SKM-1 treated with dmso at 0.1 percent for 144 hours (cell line): ENCODE data around the gene CFAP45.

Experiments
- DNase-seq: peaks from one replicate; lab custom pipeline; 2025; ENCODE audit not compliant: unreplicated experiment; lab: John Stamatoyannopoulos, UW

CFAP45 gene

DNA sequence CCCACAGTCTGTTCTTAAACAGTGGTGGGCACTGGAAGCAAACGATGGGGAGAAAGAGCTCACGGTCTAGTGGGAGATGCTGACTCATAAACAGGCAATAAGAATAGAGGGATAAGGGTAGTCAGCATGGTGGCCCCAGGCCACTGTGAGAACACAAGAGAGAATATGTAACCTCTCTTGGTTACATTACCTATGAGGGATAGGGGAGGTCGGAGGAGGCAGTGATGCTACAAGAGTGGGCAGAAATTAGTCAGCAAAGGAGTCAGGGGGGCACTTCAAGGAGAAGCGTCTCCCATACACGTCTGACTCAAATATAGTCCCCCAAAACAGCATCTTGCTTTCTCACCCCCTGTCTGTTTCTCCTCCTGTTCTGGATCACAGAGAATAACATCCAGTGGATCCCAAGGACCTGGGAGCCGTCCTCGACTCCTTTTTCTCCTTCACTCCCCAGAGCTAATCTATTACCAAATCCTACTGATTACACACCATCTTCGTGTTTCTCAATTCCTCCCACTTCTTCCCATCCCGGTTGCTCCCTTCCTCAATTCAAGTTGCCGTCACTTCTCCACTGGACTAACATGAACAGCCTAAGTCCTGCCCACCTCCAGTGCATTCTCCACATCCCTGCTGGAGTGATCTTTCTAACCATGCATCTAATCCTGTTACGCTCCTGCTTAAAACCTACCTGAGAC is 71.2 kb downstream of the CFAP45 start:
- no peak for DNase-seq

- no peak for DNase-seq
These were observed 71.8 kb downstream of the CFAP45 start for GRCh38 chr1:159828176-159828575.

DNA sequence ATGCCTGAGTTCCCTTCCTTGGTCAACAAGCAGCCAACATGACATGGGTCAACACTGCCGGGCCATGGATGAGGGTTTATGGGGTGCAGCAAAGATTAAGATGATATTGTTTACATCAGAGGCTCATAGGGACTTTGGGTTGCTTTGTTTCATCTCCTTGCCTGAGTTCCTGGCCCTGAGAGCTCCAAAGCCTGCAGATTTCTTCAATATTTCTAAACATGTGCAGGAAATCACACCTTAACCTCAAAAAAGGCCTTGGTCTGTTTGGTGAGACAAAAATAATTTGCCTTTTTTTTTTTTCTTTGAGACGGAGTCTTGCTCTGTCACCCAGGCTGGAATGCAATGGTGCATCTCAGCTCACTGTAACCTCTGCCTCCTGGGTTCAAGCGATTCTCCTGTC is 72.4 kb downstream of the CFAP45 start:
- no peak for DNase-seq

GRCh38 chr1:159827102-159827490 is 72.9 kb downstream of the CFAP45 start:
- no peak for DNase-seq

- peak; percentile 75 for DNase-seq
These were observed 73.4 kb downstream of the CFAP45 start, which contains the start of gene SLAMF8 for GRCh38 chr1:159826441-159827101. Gene SLAMF8, plus strand, starts transcription at chr1:159826873. Its CDS starts 26 bp downstream, at chr1:159826899.

GRCh38 chr1:159825564-159825963 is 74.4 kb downstream of the CFAP45 start:
- DNase-seq: no peak

GRCh38 chr1:159823406-159823805 is 76.6 kb downstream of the CFAP45 start:
- no peak for DNase-seq
